ENCODE measurements around the gene ITGBL1. TPM values are rescaled to one million over a fixed set of nuclear protein-coding genes. Genes with fewer than 3 reads are reported as not detected.

ITGBL1 gene
- total and polyA plus RNA-seq, 2 experiments from 2014 or later = 0.29 TPM; not detected in 1

DNA sequence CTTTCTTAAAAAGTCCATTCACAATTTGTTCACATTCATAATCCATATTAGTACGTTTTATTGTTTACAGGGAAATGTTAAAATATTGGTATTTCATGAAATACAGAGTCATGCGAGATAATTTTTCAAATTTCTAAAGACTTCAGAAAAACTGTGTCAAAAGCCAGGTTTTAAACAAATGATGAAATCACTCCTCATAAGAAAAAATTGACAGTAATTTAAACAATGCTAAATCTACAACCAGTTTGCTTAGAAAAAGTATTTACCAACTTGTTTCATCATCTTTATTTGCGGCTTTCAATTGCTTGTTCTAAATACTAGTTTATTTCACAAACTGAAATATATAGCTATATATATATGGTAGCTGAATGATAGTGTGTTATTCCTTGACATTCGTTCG lies 35.0 kb upstream of the ITGBL1 start:
- no peaks in the 10 kb centered on the region for H3K36me3 Mint-ChIP-seq (ENCODE audit: low read depth)
- no peak overlapping the region for H3K4me3 Mint-ChIP-seq
- H3K27ac Mint-ChIP-seq = no peak overlapping the region
- no peak for ATAC-seq
- Histone ChIP-seq H4K20me1 (replicated peaks; ENCODE audit: insufficient read depth) (no peaks in the 10 kb centered on the region), H3K27me3 (ENCODE audit: insufficient read depth) (peaks cover 35% of the 10 kb centered on the region), H3K27ac (ENCODE audit: low read depth) (no peak overlapping the region), H3K9me2 (ENCODE audit: insufficient read depth) (no peaks in the 10 kb centered on the region; the same call in 1 of the 2 replicates), H3K4me1 (ENCODE audit: insufficient read depth) (0 out of 2 replicates have a peak, but pooled peaks cover 3% of the 10 kb centered on the region), H3F3A (replicated peaks; ENCODE audit: low read depth) (no peaks in the 10 kb centered on the region), H3K4me2 (no peak overlapping the region), H3K36me3 (ENCODE audit: insufficient read depth) (no peaks in the 10 kb centered on the region; the same call in 1 of the 2 replicates), H3K79me2 (replicated peaks; ENCODE audit: insufficient read depth) (no peaks in the 10 kb centered on the region), H3K4me3 (no peak overlapping the region), H2AFZ (no peak overlapping the region)
- DNase-seq (ENCODE audit: low spot score) = no peak
- no peaks in the 10 kb centered on the region for H3K9me3 Mint-ChIP-seq
- peaks cover 15% of the 10 kb centered on the region for H3K27me3 Mint-ChIP-seq (ENCODE audit: insufficient read depth, low read depth, poor library complexity)
- TF ChIP-seq EZH2phosphoT487 (IDR thresholded peaks at IDR 0.05; ENCODE audit: unreplicated experiment) = no peak
- TF ChIP-seq ZNF462 (CRISPR knock-in tag; IDR thresholded peaks at IDR 0.05) = no peak
- TF ChIP-seq ETS1 (IDR thresholded peaks at IDR 0.05) = no peak
- TF ChIP-seq EZH2 (IDR thresholded peaks at IDR 0.05; ENCODE audit: low read depth, unreplicated experiment) = no peak
- TF ChIP-seq JUNB (IDR thresholded peaks at IDR 0.05; ENCODE audit: unreplicated experiment) = no peak
- TF ChIP-seq CREB1 (CRISPR knock-in tag; IDR thresholded peaks at IDR 0.05; ENCODE audit: low read depth) = no peak
- TF ChIP-seq CTCF (conservative IDR thresholded peaks at IDR 0.05; ENCODE audit: low read depth in 2 of 2) = no peak
- TF ChIP-seq ZNF331 (CRISPR knock-in tag; IDR thresholded peaks at IDR 0.05; ENCODE audit: low read depth) = no peak
- TF ChIP-seq ZNF114 (CRISPR knock-in tag; IDR thresholded peaks at IDR 0.05) = no peak
- TF ChIP-seq POLR2AphosphoS5 (IDR thresholded peaks at IDR 0.05; ENCODE audit: low read depth) = no peak
- TF ChIP-seq, protein P1, sequence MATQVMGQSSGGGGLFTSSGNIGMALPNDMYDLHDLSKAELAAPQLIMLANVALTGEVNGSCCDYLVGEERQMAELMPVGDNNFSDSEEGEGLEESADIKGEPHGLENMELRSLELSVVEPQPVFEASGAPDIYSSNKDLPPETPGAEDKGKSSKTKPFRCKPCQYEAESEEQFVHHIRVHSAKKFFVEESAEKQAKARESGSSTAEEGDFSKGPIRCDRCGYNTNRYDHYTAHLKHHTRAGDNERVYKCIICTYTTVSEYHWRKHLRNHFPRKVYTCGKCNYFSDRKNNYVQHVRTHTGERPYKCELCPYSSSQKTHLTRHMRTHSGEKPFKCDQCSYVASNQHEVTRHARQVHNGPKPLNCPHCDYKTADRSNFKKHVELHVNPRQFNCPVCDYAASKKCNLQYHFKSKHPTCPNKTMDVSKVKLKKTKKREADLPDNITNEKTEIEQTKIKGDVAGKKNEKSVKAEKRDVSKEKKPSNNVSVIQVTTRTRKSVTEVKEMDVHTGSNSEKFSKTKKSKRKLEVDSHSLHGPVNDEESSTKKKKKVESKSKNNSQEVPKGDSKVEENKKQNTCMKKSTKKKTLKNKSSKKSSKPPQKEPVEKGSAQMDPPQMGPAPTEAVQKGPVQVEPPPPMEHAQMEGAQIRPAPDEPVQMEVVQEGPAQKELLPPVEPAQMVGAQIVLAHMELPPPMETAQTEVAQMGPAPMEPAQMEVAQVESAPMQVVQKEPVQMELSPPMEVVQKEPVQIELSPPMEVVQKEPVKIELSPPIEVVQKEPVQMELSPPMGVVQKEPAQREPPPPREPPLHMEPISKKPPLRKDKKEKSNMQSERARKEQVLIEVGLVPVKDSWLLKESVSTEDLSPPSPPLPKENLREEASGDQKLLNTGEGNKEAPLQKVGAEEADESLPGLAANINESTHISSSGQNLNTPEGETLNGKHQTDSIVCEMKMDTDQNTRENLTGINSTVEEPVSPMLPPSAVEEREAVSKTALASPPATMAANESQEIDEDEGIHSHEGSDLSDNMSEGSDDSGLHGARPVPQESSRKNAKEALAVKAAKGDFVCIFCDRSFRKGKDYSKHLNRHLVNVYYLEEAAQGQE (IDR thresholded peaks at IDR 0.05; ENCODE audit: unreplicated experiment) = no peak
- TF ChIP-seq STAT1 (IDR thresholded peaks at IDR 0.05; ENCODE audit: unreplicated experiment) = no peak
- TF ChIP-seq NANOG (IDR thresholded peaks at IDR 0.05; ENCODE audit: borderline replicate concordance) = no peak
- H3K4me1 Mint-ChIP-seq = peaks cover 6% of the 10 kb centered on the region; the same call in 2 of the 3 replicates

Measured in GM23338 (cell line).